Measurements from ENCODE around the gene MRPS14. TPM values are rescaled to one million over a fixed set of nuclear protein-coding genes. Genes with fewer than 3 reads are reported as not detected.

Gene MRPS14
- total and polyA plus RNA-seq, 9 of the 15 experiments (the other 6 are each of a cell fraction or from before 2014, with no cell fraction given): 38.1 to 231 (median 54.9) TPM

DNA sequence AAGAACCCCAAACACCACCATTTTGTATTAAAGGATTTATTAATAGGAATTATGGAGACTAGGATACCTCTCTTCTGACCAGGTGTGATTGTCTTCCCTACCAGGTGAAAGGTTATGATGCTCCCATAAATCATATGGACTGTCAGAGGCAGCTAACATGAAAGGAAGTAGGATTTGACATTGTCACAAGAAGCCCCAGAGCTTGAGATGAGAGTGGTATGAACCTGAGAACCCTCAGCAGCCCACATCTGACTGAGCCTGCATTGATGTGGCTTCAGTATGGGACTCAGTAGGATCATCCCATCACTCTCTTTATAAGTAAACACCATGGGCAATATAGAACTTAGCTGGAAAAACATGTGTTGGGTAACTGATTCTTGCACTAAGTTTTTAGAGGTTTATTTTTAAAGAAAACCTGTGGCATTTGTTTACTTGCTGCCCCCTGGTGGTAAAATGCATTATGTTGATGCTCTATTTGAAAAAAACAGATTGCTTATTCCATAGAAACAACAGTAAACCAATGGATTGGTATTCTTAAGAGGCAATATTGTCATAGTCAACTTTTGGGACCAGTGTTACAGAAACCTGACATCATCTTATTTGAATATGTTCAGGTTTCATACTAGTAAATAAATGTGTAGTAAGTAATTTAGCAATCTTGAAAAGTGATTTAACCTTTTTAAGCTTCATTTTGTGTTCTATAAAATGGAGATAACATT is 40.1 kb downstream of the MRPS14 start (continued):
- TF ChIP-seq, protein P1, sequence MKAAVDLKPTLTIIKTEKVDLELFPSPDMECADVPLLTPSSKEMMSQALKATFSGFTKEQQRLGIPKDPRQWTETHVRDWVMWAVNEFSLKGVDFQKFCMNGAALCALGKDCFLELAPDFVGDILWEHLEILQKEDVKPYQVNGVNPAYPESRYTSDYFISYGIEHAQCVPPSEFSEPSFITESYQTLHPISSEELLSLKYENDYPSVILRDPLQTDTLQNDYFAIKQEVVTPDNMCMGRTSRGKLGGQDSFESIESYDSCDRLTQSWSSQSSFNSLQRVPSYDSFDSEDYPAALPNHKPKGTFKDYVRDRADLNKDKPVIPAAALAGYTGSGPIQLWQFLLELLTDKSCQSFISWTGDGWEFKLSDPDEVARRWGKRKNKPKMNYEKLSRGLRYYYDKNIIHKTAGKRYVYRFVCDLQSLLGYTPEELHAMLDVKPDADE (conservative IDR thresholded peaks at IDR 0.05; ENCODE audit: control insufficient read depth, low read depth, low read length): no peak
- no peak for TF ChIP-seq RERE (CRISPR knock-in tag; IDR thresholded peaks at IDR 0.05; ENCODE audit: borderline replicate concordance)
- TF ChIP-seq BMI1 (IDR thresholded peaks at IDR 0.05; ENCODE audit: low read length): no peak
- no peak for TF ChIP-seq CBX1 (IDR thresholded peaks at IDR 0.05; ENCODE audit: low read depth)
- TF ChIP-seq ARID2 (IDR thresholded peaks at IDR 0.05): peak; percentile 64; the same call in 1 of the 2 replicates
- TF ChIP-seq NFE2L1 (tag; IDR thresholded peaks at IDR 0.05; ENCODE audit: borderline replicate concordance, low read depth): no peak
- no peak for TF ChIP-seq KHSRP (IDR thresholded peaks at IDR 0.05)
- TF ChIP-seq KLF13 (tag; IDR thresholded peaks at IDR 0.05; ENCODE audit: borderline replicate concordance, low read depth): no peak
- no peak for TF ChIP-seq NONO (IDR thresholded peaks at IDR 0.05; ENCODE audit: low read depth in 2 of 2, low read length in 1 of 2)
- peak; percentile 78 for TF ChIP-seq ZNF384 (IDR thresholded peaks at IDR 0.05; ENCODE audit: low read depth, low read length)
- no peak for TF ChIP-seq ZNF316 (IDR thresholded peaks at IDR 0.05)
- TF ChIP-seq TEAD2 (tag; IDR thresholded peaks at IDR 0.05): no peak
- TF ChIP-seq CCAR2 (IDR thresholded peaks at IDR 0.05; ENCODE audit: low read depth, low read length): no peak
- TF ChIP-seq CHD4 (IDR thresholded peaks at IDR 0.05; ENCODE audit: insufficient read depth, insufficient replicate concordance, low read depth, low read length, poor library complexity, severe bottlenecking): no peak
- TF ChIP-seq SMAD3 (CRISPR knock-in tag; conservative IDR thresholded peaks at IDR 0.05): no peak
- TF ChIP-seq KLF16 (IDR thresholded peaks at IDR 0.05): no peak
- TF ChIP-seq EWSR1 (IDR thresholded peaks at IDR 0.05; ENCODE audit: borderline replicate concordance, low read depth, partially characterized antibody): no peak
- TF ChIP-seq GATA2 (CRISPR knock-in tag; IDR thresholded peaks at IDR 0.05): no peak
- TF ChIP-seq, protein P2, sequence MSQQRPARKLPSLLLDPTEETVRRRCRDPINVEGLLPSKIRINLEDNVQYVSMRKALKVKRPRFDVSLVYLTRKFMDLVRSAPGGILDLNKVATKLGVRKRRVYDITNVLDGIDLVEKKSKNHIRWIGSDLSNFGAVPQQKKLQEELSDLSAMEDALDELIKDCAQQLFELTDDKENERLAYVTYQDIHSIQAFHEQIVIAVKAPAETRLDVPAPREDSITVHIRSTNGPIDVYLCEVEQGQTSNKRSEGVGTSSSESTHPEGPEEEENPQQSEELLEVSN (IDR thresholded peaks at IDR 0.05; ENCODE audit: borderline replicate concordance in 1 of 2, extremely low read depth in 1 of 2, insufficient read depth in 1 of 2, insufficient read length in 1 of 2, low read depth in 1 of 2, low read length in 1 of 2, poor library complexity in 1 of 2, severe bottlenecking in 1 of 2): no peak

Data from K562 (cell line).